Stimulated activated CD8-positive, alpha-beta memory T cell treated with anti-CD3 and anti-CD28 coated beads, Interleukin-12 subunit alpha, Interleukin-12 subunit beta, amount 100 ng/mL, for 1 hour (primary cell): Measurements from ENCODE around the gene C22orf15.
"Not testable (repeated sequence)": the region's sequence is repeated elsewhere in the genome, so short reads cannot be mapped to it uniquely, and the experiment has no call there.

ENCODE experiments used
- DNase-seq: peaks from one replicate; pipeline ENCODE4 v3.0.0-alpha.2; 2020; ENCODE audit warnings: low read depth

Gene C22orf15, protein sequence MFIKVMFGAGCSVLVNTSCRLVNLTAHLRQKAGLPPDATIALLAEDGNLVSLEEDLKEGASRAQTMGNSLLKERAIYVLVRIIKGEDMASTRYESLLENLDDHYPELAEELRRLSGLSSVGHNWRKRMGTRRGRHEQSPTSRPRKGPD

DNA sequence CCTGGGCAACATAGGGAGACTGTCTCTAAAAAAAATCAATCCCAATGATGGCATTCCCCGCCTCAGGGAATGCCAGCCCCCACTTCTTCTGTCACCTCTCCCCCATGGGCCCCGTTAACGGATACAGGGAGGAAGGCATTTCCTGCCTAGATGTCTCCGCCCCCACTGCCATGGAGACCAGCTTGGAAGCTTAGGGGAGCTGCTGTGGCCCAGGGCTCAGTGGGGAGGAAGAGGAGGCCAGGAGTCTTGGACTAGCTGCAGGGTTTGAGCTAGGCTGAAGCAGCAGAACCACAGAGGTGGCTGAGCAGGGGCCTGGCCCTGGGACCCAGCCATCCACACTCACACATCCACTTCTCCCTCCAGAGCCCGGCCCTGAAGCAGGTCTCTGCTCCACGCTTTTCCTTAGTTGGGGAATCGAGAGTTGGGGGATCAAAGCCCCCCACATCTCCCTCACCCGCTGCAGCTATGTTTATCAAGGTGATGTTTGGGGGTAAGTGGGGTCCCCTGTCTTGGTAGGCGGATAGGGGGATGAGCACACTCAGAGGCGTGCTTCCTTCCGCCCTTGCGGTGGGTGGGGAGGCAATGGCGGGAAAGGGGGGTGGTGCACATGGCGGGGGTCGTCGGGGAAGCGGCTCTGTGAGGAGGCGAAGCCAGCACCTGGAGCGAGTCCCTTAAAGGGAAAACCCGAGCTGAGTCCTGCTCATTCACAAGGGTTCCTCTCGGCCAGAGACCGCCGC, at the start of gene C22orf15:
Gene C22orf15 (plus strand): TSS at position 149 of the 737 bp plus-strand sequence. CDS start 317 bp downstream, at position 466.
- no peak for DNase-seq

DNA sequence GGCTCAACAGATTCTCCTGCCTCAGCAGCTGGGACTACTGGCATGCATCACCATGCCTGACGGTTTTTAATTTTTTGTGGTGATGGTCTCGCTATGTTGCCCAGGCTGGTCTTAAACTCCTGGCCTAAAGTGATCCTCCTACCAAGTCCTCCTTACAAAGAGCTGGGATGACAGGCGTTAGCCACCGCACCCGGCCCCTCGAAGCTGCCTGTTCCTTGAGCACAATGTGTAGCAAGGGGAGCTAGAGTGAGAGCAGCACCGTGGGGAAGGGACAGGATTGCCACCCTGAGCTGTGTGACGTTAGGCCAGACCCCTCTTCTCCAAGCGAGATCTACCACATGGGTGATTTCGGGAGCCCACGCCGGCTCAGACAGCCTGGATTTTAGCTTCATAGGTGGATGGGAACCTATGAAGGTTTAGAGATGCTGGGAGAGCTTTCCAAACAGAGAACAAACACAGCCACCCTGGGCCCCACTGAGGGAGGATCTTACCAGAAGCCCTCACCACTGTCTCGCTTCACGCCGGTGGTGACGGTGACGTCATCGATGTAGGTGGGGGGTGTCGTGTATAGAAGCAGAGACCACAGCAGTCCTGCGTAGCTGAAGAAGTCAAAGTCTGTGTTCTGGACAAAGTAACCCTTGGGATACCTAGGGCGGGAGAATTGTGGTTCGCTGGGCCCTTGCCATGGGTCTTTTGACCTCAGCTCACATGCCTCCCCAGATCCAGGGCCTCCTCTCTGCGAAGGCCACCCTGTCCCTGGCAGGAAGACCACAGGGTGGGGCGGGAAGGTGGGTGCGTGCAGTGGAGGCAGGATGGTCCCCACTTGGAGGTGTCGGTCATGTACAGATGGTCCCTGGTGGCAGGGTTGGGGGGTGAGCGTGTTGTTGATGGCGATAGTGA, 48.8 kb upstream of the C22orf15 start:
- DNase-seq = no peak

DNA sequence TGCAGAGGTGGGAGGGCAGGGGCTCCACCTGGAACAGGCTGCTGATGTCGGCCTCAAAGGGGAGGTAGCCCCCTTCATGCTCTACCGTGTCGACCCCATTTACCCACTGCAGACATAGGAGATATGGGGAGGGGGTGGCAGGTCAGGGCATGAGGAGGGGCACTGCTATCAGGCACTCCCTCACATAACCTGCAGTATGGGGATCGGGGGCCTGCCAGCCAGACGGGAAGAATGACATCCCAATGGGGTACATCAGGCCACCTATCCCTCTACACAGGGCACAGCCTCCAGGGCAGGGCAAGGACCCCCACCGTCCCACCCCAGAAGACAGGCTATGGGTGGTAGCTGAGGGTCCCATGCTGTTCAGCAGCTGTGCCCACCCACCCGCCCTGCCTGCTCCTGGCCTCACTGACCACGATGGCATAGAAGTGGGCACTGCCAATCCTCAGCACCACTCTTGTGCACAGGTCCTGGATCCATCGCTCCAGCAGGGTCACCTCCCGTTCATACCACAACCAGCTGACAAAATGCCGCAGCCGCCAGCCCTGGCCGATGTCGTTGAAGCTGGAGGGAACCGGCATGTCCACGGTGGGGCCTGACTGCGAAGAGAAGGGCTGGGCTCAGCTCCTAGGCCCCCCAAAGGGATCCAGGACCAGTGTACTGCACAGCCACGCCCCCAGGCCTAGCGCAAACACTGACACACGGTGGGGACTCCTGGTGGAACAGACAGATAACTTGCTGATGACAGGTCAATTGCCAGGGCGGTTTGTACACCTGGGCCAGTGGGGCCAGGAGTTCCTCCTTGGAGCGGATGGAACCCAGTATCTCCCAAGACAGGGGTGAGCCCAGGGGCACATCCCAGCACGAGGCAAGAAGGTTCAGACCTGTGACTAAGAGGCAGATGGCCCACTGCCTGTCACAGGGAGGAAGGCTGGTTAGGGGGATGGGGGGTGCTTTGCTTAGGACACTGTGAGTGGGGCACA, 47.9 kb upstream of the C22orf15 start:
- DNase-seq = no peak

DNA sequence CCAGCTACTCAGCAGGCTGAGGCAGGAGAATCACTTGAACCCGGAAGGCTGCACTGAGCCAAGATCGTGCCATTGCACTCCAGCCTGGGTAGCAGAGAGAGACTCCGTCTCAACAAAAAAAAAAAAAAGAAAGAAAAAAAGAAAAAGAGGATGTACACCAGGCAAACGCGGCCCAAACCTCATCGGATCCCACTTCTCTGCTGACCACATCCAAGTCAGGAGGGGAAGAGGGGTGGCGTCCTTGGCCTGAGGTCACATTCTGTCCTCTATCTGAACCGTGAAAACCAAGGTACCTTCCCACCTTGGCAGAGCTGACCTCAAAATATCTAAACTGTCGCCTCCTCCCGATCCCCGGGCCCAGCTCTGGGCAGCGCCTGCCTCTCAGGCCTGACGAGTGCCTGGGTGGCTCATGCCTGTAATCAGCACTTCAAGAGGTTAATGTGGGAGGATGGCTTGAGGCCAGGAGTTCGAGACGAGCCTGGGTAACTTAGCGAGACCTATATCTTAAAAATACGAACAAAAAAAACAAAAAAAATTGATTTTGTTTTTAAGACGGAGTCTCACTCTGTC, 46.9 kb upstream of the C22orf15 start:
- DNase-seq = no peak

DNA sequence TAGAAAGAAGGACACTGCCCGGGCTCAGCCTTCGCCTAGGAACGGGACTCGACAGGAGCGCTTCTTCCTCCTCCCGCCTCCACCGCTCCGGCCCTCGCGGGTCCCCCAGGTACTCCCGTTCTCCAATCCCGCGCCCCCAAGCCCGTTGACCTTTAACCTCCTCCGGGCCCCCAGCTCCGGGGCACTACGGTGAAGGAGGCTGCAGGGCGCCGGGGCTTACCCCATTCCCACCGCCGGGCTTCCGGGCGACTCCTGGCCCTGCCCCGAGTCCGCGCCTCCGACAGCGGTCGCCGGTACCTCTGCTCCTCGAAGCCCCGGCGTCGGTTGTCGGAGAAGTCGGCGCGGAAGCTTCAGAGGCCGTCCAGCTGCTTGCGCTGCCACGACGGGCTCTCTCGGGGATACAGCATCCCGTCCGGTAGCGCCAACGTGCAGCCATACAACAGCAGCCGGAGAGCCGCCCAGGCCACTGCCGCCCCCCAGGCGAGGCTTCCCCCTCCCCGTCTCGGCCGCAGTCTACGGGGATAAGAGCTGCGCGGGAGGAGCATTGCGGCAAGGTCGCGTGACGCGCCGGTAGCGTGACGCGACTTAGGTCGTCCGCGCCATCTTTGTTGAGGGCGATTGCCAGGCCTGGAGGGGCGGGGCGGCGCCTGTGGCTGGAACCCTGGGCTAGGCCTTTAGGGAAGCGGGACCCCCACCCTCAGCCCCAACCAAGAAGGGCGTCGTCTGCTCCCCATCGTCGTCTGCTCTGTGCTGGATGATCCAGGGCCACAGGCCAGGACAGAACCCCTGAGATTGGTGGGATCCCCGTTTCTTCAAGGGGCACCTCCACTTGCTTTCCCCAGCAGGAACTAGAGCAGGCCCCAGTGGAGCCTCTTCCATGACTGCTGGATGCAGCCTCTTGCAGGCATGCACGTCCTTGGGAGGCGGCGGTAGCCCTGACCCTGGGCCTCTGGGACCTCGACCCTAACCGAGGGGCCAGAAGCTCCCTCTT, 45.7 kb upstream of the C22orf15 start:
- DNase-seq = peak; percentile 75

DNA sequence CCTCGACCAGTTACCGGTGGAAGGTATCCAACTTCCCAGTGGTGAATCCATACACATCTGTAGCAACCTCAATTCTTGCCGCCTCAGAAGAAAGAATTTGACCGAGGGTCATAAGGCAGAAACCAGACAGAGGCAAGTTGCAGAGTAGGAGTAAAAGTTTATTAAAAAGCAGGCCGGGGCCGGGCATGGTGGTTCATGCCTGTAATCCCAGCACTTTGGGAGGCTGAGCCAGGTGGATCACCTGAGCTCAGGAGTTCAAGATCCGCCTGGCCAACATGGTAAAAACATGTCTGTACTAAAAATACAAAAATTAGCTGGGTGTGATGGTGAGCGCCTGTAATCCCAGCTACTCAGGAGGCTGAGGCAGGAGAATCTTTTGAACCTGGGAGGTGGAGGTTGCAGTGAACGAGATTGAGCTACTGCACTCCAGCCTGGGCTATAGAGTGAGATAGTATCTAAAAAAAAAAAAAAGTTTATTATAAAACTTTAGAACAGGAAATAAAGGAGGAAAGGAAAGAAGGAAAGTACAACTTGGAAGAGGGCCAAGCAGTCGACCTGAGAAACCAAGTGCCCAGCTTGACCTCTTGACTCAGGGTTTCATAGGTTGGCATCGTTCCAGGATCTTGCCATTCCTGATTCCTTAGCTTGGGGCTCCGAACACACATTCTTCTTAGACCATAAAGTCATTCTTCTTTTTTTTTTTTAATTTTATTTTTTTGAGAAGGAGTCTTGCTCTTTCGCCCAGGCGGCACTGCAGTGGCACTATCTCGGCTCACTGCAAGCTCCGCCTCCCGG, 44.2 kb upstream of the C22orf15 start:
- DNase-seq = no peak

DNA sequence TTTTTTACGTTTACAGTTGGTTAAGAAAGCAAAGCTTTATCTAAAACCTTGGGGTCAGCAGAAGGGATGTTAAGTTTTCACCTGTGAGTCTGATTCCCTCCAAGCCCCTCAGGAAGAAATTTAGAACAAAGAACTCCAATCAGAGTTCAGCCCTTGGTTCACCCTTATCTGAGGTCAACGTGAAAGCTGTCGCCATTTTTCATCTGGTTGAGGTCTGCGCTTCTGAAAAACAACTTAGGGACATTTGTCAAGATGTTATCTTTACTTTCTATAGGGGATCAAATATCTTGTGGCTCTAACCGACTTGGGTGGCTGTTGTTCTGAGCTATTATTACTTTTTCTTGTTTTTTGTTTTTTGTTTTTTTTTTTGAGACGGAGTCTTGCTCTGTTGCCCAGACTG, 41.9 kb upstream of the C22orf15 start:
- DNase-seq = no peak

DNA sequence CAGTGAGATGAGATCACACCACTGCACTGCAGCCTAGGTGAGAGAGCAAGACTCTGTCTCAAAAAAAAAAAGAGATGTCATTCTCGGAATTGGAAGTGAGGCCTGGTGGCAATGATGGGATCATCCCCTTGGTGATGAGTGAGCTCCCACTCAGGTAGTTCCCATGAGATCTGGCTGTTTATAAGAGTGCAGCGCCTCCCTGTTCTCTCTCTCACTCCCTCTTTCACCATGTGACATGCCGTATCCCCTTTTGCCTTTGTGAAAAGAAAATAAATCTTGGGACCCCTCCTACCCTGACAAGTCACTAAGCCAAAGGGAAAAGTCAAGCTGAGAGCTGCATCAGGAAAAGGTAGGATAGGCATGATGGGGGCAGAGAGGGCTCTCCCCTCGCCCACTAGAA, 40.6 kb upstream of the C22orf15 start:
- DNase-seq = no peak

DNA sequence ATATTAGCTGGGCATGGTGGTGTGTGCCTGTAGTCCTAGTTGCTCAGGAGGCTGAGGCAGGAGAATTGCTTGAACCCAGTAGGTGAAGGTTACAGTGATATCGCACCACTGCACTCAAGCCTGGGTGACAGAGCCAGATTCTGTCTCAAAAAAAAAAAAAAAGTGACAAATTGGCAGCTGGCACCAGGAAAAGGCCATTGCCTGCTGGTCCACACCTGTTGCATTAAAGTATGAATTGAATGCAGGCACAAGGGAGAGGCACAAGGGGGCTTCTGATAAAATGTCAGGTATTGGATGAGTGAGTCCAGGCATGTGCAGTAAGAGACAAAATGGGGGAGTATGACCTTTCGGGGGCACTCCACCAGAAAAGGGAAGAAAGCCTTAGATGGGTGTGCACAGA, 40.1 kb upstream of the C22orf15 start:
- DNase-seq = no peak

DNA sequence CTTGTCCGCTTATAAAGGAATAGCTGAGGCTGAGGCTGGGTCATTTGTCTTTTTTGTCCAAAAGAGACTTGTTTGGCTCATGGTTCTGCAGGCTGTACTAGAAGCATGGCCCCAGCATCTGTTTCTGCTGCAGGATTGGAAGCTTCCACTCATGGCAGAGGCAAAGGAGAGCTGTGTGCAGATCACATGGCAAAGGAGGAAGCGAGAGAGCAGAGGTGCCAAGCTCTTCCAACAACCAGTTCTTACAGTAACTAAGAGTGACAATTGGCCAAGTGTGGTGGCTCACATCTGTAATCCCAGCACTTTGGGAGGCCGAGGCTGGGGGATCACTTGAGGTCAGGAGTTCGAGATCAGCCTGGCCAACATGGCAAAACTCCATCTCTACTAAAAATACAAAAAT, 34.7 kb upstream of the C22orf15 start:
- DNase-seq = not testable (repeated sequence)

DNA sequence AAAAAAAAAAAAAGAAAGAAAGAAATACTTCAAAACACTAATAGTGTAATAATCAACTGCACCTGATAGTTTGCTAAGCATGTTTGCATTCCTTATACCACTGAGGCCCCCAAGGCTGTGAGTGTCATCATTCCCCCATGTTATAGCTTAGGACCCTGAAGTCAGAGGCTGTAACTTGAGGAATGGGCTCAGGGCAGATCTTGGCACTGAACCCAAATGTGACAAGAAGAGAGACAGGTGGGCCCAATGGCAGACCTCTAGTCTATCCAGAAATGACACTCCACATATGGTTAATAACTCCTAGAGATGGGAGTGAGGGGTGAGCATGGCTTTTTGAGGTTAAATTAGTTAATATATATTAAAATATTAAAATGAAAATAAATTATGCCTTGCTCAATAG, 25.1 kb upstream of the C22orf15 start:
- DNase-seq = no peak

DNA sequence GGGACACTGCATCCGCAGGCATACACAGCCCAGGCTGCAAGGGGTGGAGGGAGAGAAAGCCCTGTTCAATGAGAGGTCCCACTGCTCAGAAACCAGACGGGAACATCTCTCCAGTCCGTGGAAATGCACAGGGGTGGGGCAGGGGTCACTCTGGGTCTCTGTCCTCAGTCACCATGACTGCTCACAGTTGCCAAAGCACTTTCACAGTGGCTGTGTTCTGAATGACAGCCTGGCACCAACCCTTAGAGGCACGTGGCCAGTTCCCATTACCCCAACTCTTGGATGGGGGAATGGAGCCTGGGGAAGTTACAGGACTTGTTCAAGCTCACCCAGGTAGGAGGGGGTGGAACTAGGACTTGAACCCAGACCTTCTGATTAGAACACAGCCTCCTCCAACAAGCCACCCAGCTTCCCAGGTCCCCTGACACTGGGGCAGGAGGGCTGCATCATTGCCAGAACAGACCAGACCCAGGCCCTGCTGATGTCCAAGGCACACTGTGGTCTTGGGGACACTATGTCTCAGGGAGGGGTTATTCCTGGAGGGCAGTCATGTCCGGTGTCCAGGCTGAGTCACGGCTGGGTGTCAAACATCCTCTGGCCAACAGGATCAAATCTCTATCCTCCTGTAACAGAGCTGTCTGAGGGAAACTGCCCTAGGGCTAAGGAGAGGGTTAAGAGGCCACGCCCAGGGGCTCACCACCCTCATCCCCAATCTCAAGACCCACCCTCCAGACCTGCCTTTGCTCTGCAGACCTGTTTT, 20.1 kb upstream of the C22orf15 start:
- DNase-seq = no peak

DNA sequence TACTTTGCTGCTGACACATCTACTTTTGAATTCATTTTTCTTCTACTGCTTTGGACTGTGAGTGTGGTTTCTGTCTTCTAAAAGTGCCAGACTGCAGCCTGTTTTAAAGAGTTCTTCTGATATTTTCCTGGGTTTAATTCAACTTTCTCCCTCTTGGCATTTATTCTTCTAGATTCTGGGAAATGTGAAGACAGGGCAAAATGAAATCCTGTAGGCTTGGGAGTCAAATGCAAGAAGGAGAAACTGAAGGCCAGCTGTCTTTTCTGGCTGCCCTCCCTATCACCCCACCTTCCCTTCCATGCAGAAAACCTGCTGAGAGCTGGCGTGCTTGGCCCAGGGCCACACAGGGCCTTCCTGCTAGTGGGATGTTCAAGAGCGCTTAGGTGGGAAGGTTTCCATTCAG, 19.5 kb upstream of the C22orf15 start:
- DNase-seq = no peak

DNA sequence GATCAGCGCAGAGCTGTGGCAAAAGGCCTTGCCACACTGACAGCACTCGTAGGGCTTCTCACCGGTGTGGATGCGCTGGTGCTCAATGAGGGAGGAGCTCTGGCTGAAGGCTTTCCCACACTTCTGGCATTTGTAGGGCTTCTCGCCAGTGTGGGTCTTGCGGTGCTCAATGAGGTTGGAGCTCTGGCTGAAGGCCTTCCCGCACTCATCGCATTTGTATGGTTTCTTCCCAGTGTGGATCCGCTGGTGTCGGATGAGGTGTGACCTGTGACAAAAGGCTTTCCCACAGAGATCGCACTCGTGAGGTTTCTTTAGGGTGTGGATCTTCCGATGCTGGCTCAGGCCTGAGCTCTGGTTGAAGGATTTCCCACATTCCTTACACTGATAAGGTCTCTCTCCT, 18.8 kb upstream of the C22orf15 start:
- no peak for DNase-seq

DNA sequence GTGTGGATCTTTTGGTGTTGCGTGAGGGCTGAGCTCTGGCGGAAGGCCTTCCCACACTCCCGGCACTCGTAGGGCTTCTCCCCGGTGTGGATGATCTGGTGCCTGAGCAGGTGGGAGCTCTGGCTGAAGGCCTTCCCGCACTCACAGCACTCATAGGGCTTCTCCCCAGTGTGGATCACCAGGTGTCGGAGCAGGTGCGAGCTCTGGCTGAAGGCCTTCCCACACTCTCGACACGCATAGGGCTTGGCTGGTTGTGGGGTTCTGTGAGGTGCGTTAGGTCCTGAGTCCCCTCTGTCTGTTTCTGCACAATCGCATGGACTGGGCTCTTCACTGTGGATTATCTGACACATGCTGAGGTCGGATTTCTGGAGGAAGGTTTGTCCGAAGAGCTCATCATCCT, 18.3 kb upstream of the C22orf15 start:
- no peak for DNase-seq

DNA sequence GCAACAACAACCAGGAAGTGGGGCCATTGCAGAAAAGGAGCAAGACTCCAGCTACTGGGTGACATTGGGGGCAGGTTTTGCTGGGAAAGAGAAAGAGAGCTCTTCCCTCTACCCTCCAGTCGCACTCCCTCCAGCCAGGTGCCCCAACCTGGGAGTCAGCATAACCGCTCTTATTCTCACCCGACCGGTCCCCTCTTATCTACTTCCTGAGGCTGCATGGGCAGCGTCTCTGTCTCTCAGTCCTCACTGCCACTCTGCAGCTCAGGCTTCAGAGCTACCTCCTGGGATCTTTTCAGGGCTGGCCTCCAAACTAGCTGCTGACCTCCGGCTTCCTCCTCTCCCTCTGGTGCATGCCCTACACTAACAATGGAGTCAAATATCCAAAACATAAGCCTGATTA, 17.0 kb upstream of the C22orf15 start:
- DNase-seq = no peak

DNA sequence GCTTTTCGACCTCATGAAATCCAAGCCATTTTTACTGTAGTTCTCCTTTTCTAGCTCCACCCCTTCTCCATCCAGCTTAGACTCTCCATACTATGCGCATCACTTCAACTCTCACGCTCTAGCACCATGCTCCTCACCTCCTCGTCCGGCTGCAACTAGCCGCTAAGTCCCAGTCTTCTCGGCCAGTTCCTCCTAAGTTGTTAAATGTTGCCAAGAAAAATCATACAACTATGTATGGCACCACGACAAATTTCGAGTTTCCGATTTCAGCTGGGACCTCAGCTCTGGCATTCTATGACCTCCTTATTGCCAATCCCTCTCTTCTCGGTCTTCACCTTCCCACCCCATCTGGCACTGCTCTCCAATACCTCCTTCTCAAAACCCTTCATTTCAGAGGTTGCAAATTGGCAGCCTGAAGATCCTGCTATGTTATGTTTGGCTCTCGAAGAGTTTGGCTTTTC, 12.9 kb upstream of the C22orf15 start:
- no peak for DNase-seq

DNA sequence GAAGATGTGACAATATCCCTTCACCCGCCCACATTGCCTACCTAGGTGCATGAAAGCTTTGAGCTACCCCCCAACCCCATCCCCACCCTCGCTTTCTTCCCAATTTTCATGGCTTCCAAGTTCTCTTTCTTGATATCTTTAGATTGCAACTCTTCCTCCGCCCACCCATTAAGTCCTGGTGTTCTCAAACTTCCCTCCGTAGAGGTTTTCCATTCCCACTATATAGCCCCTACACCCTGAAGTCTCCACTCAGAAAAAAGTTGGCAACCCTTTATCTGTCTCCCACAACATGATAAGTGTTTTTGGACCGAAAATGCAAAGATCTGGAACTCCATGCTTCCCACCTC, 12.4 kb upstream of the C22orf15 start:
- no peak for DNase-seq
